Natural killer cell treated with Interleukin-12 subunit alpha and Interleukin-12 subunit beta and Interleukin-15 and Interleukin-18, amount 100 ng/mL, for 72 hours (primary cell): ENCODE measurements around the gene PPP1R27. TPM values are rescaled to one million over a fixed set of nuclear protein-coding genes. Genes with fewer than 3 reads are reported as not detected.

ENCODE experiments used
- total RNA-seq, 2 donors: library from RNA; stranded (reverse); gene quantifications; one replicate each; pipeline ENCODE4 v1.2.3, GENCODE V29; 2022

The PPP1R27 gene
- total RNA-seq, 2 donors from 2014 or later = not detected

Other genes starting within 250 kb of the PPP1R27 start
- 100 to 1,000 TPM; 161 to 174 TPM for gene NPLOC4, start 197.9 kb downstream of the PPP1R27 start, total RNA-seq
- gene TSPAN10, start 197.9 kb downstream of the PPP1R27 start, total RNA-seq = under 1 TPM in 1 of 2 donors, not detected in 1; 0.50 TPM
- gene PDE6G, start 178.5 kb downstream of the PPP1R27 start, total RNA-seq = 1 to 10 TPM; 4.8 to 8.9 TPM
- gene OXLD1, start 168.4 kb downstream of the PPP1R27 start, total RNA-seq = 10 to 100 TPM; 35.2 to 45.6 TPM
- gene CCDC137, start 168.3 kb downstream of the PPP1R27 start, total RNA-seq = 10 to 100 TPM; 38.0 to 90.1 TPM
- gene ARL16, start 151.3 kb downstream of the PPP1R27 start, total RNA-seq = 10 to 100 TPM; 35.5 to 54.7 TPM
- 100 to 1,000 TPM; 140 to 220 TPM for gene HGS, start 151.0 kb downstream of the PPP1R27 start, total RNA-seq
- gene MRPL12, start 131.7 kb downstream of the PPP1R27 start, total RNA-seq = 100 to 1,000 TPM in 1 of 2 donors, 10 to 100 TPM in 1; 98.7 to 226 TPM
- gene SLC25A10, start 122.8 kb downstream of the PPP1R27 start, total RNA-seq = 10 to 100 TPM; 17.5 to 36.3 TPM
- gene GCGR, start 30.9 kb downstream of the PPP1R27 start, total RNA-seq = not detected
- gene MCRIP1, start 1.8 kb downstream of the PPP1R27 start, total RNA-seq = 100 to 1,000 TPM in 1 of 2 donors, 10 to 100 TPM in 1; 83.9 to 104 TPM
- gene P4HB, start 25.5 kb upstream of the PPP1R27 start, total RNA-seq = 100 to 1,000 TPM; 691 to 774 TPM
- 100 to 1,000 TPM; 874 to 929 TPM for gene ARHGDIA, start 36.3 kb upstream of the PPP1R27 start, total RNA-seq
- gene ALYREF, start 56.5 kb upstream of the PPP1R27 start, total RNA-seq = 100 to 1,000 TPM; 159 to 302 TPM
- 100 to 1,000 TPM in 1 of 2 donors, 10 to 100 TPM in 1; 81.3 to 112 TPM for gene ANAPC11, start 56.7 kb upstream of the PPP1R27 start, total RNA-seq
- gene NPB, start 67.2 kb upstream of the PPP1R27 start, total RNA-seq = under 1 TPM; 0.17 to 0.50 TPM
- gene PCYT2, start 76.3 kb upstream of the PPP1R27 start, total RNA-seq = 10 to 100 TPM; 30.4 to 36.5 TPM
- 10 to 100 TPM; 69.4 to 77.6 TPM for gene SIRT7, start 83.1 kb upstream of the PPP1R27 start, total RNA-seq
- 10 to 100 TPM; 26.7 to 49.4 TPM for gene MAFG, start 92.7 kb upstream of the PPP1R27 start, total RNA-seq
- 10 to 100 TPM; 18.3 to 56.1 TPM for gene PYCR1, start 102.2 kb upstream of the PPP1R27 start, total RNA-seq
- gene MYADML2, start 112.2 kb upstream of the PPP1R27 start, total RNA-seq = not detected
- under 1 TPM in 1 of 2 donors, not detected in 1; 0.17 TPM for gene NOTUM, start 126.1 kb upstream of the PPP1R27 start, total RNA-seq
- gene ASPSCR1, start 142.6 kb upstream of the PPP1R27 start, total RNA-seq = 10 to 100 TPM; 21.6 to 46.8 TPM
- gene CENPX, start 187.8 kb upstream of the PPP1R27 start, total RNA-seq = 100 to 1,000 TPM in 1 of 2 donors, 10 to 100 TPM in 1; 82.6 to 174 TPM
- 10 to 100 TPM; 16.1 to 42.3 TPM for gene LRRC45, start 188.3 kb upstream of the PPP1R27 start, total RNA-seq
- 1 to 10 TPM; 3.0 to 6.1 TPM for gene RAC3, start 196.6 kb upstream of the PPP1R27 start, total RNA-seq
- gene DCXR, start 202.6 kb upstream of the PPP1R27 start, total RNA-seq = 100 to 1,000 TPM in 1 of 2 donors, 10 to 100 TPM in 1; 95.7 to 136 TPM
- 10 to 100 TPM; 18.2 to 23.1 TPM for gene RFNG, start 216.8 kb upstream of the PPP1R27 start, total RNA-seq
- 100 to 1,000 TPM; 112 to 114 TPM for gene GPS1, start 216.8 kb upstream of the PPP1R27 start, total RNA-seq
- 100 to 1,000 TPM; 125 to 196 TPM for gene DUS1L, start 230.8 kb upstream of the PPP1R27 start, total RNA-seq